ENCODE data around the gene MROH7.
A peak's percentile ranks its signal among the peaks of the same experiment; 100 is the strongest.

MROH7 gene

GRCh38 chr1:54640863-54641836 lies at the start of gene MROH7:
TSS of gene MROH7 (plus strand) at chr1:54641786. CDS start at chr1:54652927, 11,141 bp downstream.
- no peak for DNase-seq

GRCh38 chr1:54593571-54594160 lies 47.9 kb upstream of the MROH7 start:
- DNase-seq, result no peak

- DNase-seq, result no peak
These were observed 47.1 kb upstream of the MROH7 start for GRCh38 chr1:54594463-54594862.

GRCh38 chr1:54595956-54596498 lies 45.6 kb upstream of the MROH7 start:
- DNase-seq, result no peak

- DNase-seq, result no peak
These were observed 44.8 kb upstream of the MROH7 start for GRCh38 chr1:54596756-54597155.

GRCh38 chr1:54597455-54598030 lies 44.0 kb upstream of the MROH7 start:
- no peak for DNase-seq

GRCh38 chr1:54599211-54599823 lies 42.3 kb upstream of the MROH7 start:
- no peak for DNase-seq

- no peak for DNase-seq
These were observed 40.5 kb upstream of the MROH7 start for GRCh38 chr1:54600947-54601721.

GRCh38 chr1:54601730-54602129 lies 39.9 kb upstream of the MROH7 start:
- DNase-seq, result no peak

- DNase-seq, result no peak
These were observed 39.0 kb upstream of the MROH7 start for GRCh38 chr1:54602554-54602953.

GRCh38 chr1:54603241-54603640 lies 38.3 kb upstream of the MROH7 start:
- no peak for DNase-seq

GRCh38 chr1:54604051-54604450 lies 37.5 kb upstream of the MROH7 start:
- peak; percentile 5 for DNase-seq

GRCh38 chr1:54604572-54605370 lies 36.8 kb upstream of the MROH7 start:
- DNase-seq, result peak; percentile 23

GRCh38 chr1:54606096-54606989 lies 35.2 kb upstream of the MROH7 start:
- DNase-seq, result peak; percentile 8

- DNase-seq, result no peak
These were observed 34.6 kb upstream of the MROH7 start for GRCh38 chr1:54606990-54607325.

GRCh38 chr1:54607821-54608565 lies 33.6 kb upstream of the MROH7 start:
- DNase-seq, result peak; percentile 16

- DNase-seq, result peak; percentile 11
These were observed 32.9 kb upstream of the MROH7 start for GRCh38 chr1:54608566-54609230.

GRCh38 chr1:54609301-54609921 lies 32.2 kb upstream of the MROH7 start:
- peak; percentile 70 for DNase-seq

- DNase-seq, result no peak
These were observed 31.5 kb upstream of the MROH7 start for GRCh38 chr1:54610048-54610447.
